Neutrophil (primary cell): ENCODE measurements around the gene GAS2L3.

ENCODE experiments used
- H3K27ac ChIP-seq: fragments of 200-600 bp; sonication (generic); 2 replicates; pipeline ENCODE4 v1.5.1; 2016; ENCODE audit warnings: mild to moderate bottlenecking, moderate library complexity
- H3K27me3 ChIP-seq: fragments of 200-600 bp; sonication (generic); 2 replicates; pipeline ENCODE4 v1.6.0; 2016; ENCODE audit warnings: mild to moderate bottlenecking
- H3K36me3 ChIP-seq: fragments of 200-600 bp; sonication (generic); 2 replicates; pipeline ENCODE4 v1.5.1; 2017
- H3K4me1 ChIP-seq, 2 experiments: fragments of 200-600 bp in 1 of 2; sonication (generic) in 1 of 2; 1 replicate in 1 of 2; 2 replicates in 1 of 2; pipeline versions ENCODE4 v1.5.1 to v1.6.1; 2013 to 2016; ENCODE audit warnings: low read depth in 1 of 2, low read length in 1 of 2, mild to moderate bottlenecking in 1 of 2, moderate library complexity in 1 of 2; ENCODE audit not compliant: control insufficient read depth in 1 of 2, insufficient read depth in 1 of 2
- H3K4me3 ChIP-seq, 2 experiments: fragments of 200-600 bp in 1 of 2; sonication (generic) in 1 of 2; 1 replicate in 1 of 2; 2 replicates in 1 of 2; pipeline ENCODE4 v1.5.1; 2013 to 2016; ENCODE audit warnings: low read depth in 1 of 2, low read length in 1 of 2, mild to moderate bottlenecking in 1 of 2, moderate library complexity in 1 of 2
- H3K9me3 ChIP-seq: fragments of 200-600 bp; sonication (generic); 2 replicates; pipeline ENCODE4 v1.5.1; 2016
- CTCF ChIP-seq: fragments of 200-600 bp; sonication (generic); IDR thresholded peaks from 2 replicates; pipeline ENCODE4 v1.5.1; 2016; ENCODE audit warnings: antibody characterized with exemption

Gene GAS2L3

GRCh38 chr12:100666588-100666987, 93.1 kb downstream of the GAS2L3 start:
- no peak overlapping the region for H3K4me3 ChIP-seq
- no peak for TF ChIP-seq CTCF
- no peaks in the 10 kb centered on the region for H3K27me3 ChIP-seq
- no peaks in the 10 kb centered on the region for H3K9me3 ChIP-seq
- no peak overlapping the region for H3K27ac ChIP-seq
- no peaks in the 10 kb centered on the region for H3K4me1 ChIP-seq
- no peaks in the 10 kb centered on the region for H3K36me3 ChIP-seq

- Histone ChIP-seq H3K36me3 (no peaks in the 10 kb centered on the region), H3K4me3 (no peak overlapping the region), H3K9me3 (no peaks in the 10 kb centered on the region), H3K4me1 (no peaks in the 10 kb centered on the region), H3K27me3 (no peaks in the 10 kb centered on the region), H3K27ac (no peak overlapping the region)
- TF ChIP-seq CTCF = no peak
Observed at GRCh38 chr12:100668945-100669536, 95.6 kb downstream of the GAS2L3 start.

GRCh38 chr12:100669922-100670321, 96.4 kb downstream of the GAS2L3 start:
- no peak overlapping the region for H3K27ac ChIP-seq
- H3K4me1 ChIP-seq = no peaks in the 10 kb centered on the region
- no peak for TF ChIP-seq CTCF
- no peaks in the 10 kb centered on the region for H3K9me3 ChIP-seq
- H3K4me3 ChIP-seq = no peak overlapping the region
- H3K27me3 ChIP-seq = no peaks in the 10 kb centered on the region
- no peaks in the 10 kb centered on the region for H3K36me3 ChIP-seq

- Histone ChIP-seq H3K9me3 (no peaks in the 10 kb centered on the region), H3K27me3 (no peaks in the 10 kb centered on the region), H3K4me1 (no peaks in the 10 kb centered on the region), H3K27ac (no peak overlapping the region), H3K36me3 (no peaks in the 10 kb centered on the region), H3K4me3 (no peak overlapping the region)
- TF ChIP-seq CTCF = no peak
Observed at GRCh38 chr12:100671396-100672074, 98.1 kb downstream of the GAS2L3 start.

GRCh38 chr12:100672075-100672592, 98.7 kb downstream of the GAS2L3 start:
- Histone ChIP-seq H3K4me1 (no peaks in the 10 kb centered on the region), H3K27me3 (no peaks in the 10 kb centered on the region), H3K4me3 (no peak overlapping the region), H3K36me3 (no peaks in the 10 kb centered on the region), H3K27ac (no peak overlapping the region), H3K9me3 (no peaks in the 10 kb centered on the region)
- no peak for TF ChIP-seq CTCF
